Activated gamma-delta T cell treated with anti-CD3 and anti-CD28 coated beads, Interleukin-2, amount 50 U/mL, for 16 hours (primary cell): ENCODE measurements around the gene GPATCH4.

Experiments used
- DNase-seq: peaks from one replicate; pipeline ENCODE4 v3.0.0-alpha.2; 2020; ENCODE audit warnings: low read depth

GPATCH4 gene

DNA sequence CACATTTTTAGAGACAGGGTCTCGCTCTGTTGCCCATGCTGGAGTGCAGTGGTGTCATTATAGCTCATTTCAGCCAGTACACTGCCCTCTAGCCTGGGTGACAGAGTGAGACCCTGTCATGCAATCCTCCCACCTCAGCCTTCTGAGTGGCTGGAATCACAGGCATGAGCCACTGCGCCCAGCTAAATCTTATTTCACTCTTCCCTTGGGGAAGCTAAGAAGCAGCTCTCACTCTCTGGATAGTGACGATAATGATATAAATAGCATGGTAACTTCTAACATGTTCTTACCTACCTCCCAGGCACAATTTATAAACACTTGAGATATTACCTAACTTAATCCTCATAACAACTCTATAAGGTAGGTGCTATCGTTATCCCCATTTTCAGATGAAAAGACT lies 53.8 kb downstream of the GPATCH4 start:
- DNase-seq = no peak

GRCh38 chr1:156546267-156546666 lies 55.0 kb downstream of the GPATCH4 start:
- no peak for DNase-seq

DNA sequence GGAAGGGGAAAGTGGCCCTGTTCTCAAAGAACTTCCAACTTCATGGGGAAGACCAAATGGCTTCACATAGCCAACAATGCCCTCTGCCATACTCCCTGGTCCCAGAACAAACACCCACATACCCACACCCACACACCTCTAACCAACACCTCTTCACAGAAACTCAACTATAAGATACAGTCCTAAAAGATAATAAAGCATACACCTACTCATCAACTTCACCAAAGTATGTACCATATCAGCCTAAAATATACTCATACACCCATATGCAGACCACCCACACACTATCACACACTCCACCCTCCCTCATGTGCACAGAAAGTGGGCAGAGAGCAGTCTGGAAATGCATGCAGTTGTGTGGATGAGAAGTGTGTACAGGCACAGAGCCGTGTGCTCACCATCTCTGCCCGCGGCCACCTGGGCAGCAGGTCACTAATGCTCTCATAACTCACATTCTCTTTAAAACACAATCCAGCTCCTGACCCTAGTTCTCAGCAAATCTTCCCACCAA lies 56.6 kb downstream of the GPATCH4 start:
- no peak for DNase-seq
